NOMO-1 (cell line): Measurements from ENCODE around the gene ARHGAP9.
A peak's percentile ranks its signal among the peaks of the same experiment; 100 is the strongest.
"Not testable (repeated sequence)": the region's sequence is repeated elsewhere in the genome, so short reads cannot be mapped to it uniquely, and the experiment has no call there.

Experiments
- DNase-seq, 2 experiments: peaks; one replicate each; lab custom pipeline; 2025; ENCODE audit not compliant: unreplicated experiment in 2 of 2; lab: John Stamatoyannopoulos, UW

Gene ARHGAP9

GRCh38 chr12:57459055-57459749 lies 20.5 kb downstream of the ARHGAP9 start:
- DNase-seq: peak; percentile 92 to 93

DNA sequence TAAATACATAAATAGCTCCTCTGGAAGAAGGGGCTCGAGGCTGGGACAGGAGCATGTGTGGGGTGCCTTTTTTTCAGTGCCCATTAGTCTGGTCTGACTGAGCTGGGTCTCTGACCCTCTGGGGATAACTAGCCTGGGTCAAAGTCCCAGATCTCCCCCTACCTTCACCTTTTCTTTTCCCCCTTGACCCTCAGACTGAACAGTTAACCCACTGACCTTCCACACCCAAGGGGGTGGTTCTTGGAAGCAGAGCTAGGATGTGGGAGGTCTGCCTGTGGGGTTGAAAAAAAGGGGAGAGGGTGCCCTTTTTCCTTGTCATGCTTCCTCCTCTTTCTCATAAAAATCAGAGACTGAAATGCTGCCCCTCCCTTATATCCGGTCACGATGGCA lies 21.0 kb downstream of the ARHGAP9 start:
- no peak for DNase-seq

GRCh38 chr12:57456737-57457490 lies 22.8 kb downstream of the ARHGAP9 start:
- no peak for DNase-seq

- DNase-seq: peak; percentile 13 to 41
Observed at GRCh38 chr12:57456145-57456700, 23.4 kb downstream of the ARHGAP9 start.

DNA sequence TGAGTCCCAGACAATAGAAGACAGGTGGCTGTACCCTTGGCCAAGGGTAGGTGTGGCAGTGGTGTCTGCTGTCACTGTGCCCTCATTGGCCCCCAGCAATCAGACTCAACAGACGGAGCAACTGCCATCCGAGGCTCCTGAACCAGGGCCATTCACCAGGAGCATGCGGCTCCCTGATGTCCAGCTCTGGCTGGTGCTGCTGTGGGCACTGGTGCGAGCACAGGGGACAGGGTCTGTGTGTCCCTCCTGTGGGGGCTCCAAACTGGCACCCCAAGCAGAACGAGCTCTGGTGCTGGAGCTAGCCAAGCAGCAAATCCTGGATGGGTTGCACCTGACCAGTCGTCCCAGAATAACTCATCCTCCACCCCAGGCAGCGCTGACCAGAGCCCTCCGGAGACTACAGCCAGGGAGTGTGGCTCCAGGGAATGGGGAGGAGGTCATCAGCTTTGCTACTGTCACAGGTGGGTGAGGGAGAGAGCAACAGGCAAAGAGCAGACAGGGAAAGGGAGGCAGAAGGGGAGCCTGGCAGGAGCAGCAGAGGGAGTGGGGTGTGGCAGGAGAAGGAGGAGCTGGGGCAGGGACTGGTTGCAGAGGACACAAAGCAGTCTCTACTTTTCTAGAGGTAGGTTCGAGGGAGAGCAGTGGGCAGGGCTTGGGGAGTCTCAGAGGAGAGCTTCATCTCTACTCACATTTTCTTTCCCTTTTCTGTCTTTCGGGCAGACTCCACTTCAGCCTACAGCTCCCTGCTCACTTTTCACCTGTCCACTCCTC lies 24.1 kb downstream of the ARHGAP9 start:
- no peak for DNase-seq

DNA sequence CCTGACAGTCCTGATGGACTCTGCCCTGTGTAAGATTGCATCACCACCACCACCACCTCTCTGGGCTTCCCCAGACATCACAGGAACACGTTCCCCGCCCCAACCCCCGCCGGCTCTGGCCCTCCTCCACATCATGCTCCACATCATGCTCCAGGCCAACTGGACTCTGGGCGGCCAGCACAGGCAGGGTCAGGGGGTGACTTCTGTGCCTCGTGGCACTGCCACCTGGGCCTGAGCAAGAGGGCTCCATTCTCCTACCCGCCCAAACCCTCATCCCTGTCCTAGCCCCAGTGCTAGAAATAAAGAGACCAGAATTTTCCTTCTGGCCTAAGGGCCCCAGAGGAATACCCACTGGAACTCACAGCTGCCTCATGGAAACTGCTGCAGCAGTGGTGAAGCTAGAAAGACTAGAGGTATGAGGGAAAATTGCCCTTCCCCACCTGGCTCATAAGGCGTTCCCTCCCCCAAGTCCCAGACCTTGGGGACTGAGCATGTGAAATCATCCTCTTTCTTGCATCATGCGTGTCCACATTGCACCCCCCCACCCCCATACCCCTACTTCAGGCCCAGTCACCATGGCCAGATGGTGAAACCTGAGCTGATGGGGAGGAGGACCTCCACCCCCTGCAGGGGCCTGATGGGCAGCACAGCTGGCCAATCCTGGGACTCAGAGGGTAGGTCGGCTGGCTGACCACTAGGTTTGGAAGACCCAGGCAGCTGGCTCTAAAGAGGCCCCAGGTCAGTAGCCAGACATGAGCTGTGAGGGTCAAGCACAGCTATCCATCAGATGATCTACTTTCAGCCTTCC lies 24.9 kb downstream of the ARHGAP9 start, which contains the start of gene INHBE:
INHBE (plus strand) TSS at position 742 of the 808 bp plus-strand sequence. CDS start 230 bp downstream, outside the sequence.
- peak; percentile 33 to 38 for DNase-seq

- DNase-seq: no peak
Observed at GRCh38 chr12:57454213-57454565, 25.5 kb downstream of the ARHGAP9 start.

DNA sequence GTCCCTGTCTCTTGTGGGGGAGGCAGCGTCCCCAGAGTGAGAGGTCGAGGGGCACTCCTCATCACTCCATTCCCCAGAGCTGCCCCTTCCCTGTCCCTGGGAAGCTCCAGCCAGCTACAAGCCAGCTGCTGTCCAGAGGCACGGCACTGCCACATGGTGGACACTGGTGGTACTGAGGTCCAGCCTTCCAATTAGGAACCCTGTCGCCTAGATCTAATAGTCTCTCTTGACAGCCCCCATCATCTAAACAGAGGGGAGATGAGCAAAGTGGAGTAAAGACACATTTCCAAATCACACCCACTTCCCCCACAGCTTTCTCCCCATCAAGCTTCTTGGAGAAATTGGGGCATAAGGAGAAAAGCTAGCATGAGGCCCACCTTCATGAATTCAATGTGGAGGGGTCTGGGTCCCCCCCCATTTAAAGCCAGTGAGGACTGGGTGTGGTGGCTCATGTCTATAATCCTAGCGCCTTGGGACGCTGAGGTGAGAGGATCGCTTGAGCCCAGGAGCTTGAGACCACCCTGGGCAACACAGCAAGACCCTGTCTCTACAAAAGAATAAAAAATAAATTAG lies 26.6 kb downstream of the ARHGAP9 start:
- DNase-seq: peak; percentile 10 to 46

GRCh38 chr12:57452181-57452936 lies 27.3 kb downstream of the ARHGAP9 start:
- DNase-seq: no peak

GRCh38 chr12:57451233-57451778 lies 28.4 kb downstream of the ARHGAP9 start:
- DNase-seq: no peak

DNA sequence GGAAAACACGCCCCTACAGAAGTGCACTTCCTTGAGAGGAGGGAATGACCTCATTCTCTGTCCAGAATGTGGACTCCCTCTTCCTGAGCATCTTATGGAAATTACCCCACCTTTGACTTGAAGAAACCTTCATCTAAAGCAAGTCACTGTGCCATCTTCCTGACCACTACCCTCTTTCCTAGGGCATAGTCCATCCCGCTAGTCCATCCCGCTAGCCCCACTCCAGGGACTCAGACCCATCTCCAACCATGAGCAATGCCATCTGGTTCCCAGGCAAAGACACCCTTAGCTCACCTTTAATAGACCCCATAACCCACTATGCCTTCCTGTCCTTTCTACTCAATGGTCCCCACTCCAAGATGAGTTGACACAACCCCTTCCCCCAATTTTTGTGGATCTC lies 29.6 kb downstream of the ARHGAP9 start:
- no peak for DNase-seq

DNA sequence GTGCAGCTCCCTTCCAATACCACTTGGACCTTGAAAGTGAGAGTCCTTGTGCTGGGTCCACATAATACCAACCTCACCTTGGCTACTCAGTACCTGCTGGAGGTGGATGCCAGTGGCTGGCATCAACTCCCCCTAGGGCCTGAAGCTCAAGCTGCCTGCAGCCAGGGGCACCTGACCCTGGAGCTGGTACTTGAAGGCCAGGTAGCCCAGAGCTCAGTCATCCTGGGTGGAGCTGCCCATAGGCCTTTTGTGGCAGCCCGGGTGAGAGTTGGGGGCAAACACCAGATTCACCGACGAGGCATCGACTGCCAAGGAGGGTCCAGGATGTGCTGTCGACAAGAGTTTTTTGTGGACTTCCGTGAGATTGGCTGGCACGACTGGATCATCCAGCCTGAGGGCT lies 30.3 kb downstream of the ARHGAP9 start:
- DNase-seq: no peak

GRCh38 chr12:57448669-57449068 lies 31.0 kb downstream of the ARHGAP9 start:
- no peak for DNase-seq

DNA sequence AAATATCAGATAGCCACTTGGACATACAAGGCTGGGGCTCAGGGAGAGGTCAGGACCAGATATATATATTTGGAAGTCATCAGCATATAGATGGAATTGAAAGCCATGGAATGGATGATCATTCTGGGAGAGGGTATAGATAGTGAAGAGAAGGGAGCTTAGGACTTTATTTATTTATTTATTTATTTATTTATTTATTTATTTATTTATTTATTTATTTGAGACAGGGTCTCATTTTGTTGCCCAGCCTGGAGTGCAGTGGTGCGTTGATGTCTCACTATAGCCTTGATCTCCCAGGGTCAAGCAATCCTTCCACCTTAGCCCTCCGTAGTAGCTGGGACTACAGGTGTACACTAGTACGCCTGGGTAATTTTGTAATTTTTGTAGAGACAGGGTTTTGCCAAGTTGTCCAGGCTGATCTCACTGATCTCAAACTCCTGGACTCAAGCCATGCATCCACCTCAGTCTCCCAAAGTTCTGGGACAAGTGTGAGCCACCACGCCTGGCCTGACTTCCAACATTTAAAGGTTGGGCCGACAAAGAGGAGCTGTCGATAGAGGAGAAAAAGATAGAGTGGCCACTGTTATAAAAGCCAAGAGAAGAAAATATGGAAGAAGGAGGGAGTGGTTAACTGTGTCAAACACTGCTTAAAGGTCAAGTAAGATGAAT lies 33.2 kb downstream of the ARHGAP9 start:
- DNase-seq: no peak

DNA sequence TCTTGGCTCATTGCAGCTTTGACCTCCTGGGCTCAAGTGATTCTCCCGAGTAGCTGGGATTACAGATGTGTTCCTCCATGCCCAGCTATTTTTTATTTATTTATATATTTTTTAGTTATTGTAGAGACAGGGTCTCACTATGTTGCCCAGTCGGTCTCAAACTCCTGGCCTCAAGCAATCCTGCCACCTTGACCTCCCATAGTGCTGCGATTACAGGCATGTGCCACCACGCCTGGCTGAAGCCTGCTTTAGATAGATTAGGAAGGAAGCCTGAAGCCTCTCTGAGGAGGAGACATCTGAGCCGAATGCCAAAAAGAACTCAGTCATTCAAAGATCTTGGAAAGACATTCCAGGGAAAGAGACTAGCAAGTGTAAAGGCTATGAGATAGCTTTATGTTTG lies 34.9 kb downstream of the ARHGAP9 start:
- no peak for DNase-seq

GRCh38 chr12:57444337-57444736 lies 35.3 kb downstream of the ARHGAP9 start:
- DNase-seq: not testable (repeated sequence)

DNA sequence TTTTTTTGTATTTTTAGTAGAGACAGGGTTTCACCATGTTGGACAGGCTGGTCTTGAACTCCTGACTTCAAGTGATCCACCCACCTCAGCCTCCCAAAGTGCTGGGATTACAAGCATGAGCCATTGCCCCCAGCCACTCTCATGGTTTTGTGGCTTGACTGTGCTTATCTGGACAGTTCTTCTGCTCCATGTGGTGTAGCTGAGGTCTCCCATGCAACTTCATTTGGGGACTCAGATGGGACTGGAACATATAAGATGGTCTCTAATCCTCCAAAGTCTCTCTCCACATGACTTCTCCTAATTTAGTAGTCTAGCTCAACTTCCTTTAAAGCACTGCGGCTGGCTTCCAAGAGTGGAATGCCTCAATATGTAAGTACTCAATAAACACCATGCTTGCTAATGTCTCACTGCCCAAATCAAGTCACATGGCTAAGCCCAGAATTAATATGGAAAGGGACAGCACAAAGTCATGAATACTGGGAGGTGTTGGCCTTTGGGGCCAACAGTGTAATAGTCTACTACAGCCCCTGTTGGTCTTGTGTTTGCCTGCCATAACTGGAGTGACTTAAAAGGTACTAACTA lies 37.7 kb downstream of the ARHGAP9 start:
- no peak for DNase-seq

GRCh38 chr12:57441393-57441792 lies 38.3 kb downstream of the ARHGAP9 start:
- not testable (repeated sequence) for DNase-seq
